Gastrocnemius medialis (tissue), 4 donors: ENCODE measurements around the gene SPR.

Experiments
- CTCF ChIP-seq, 5 experiments: fragments of 450-650 bp in 3 of 5; fragments of 200-600 bp in 2 of 5; sonication (generic) in 2 of 5; IDR thresholded peaks in 4 of 5; conservative IDR thresholded peaks in 1 of 5; 1 replicate in 4 of 5; 2 replicates in 1 of 5; pipeline ENCODE4 v1.5.1; 2016 to 2019; ENCODE audit warnings: antibody characterized with exemption in 5 of 5, mild to moderate bottlenecking in 3 of 5, moderate library complexity in 3 of 5
- POLR2A ChIP-seq, 2 donors: fragments of 450-650 bp; IDR thresholded peaks; one replicate each; pipeline ENCODE4 v1.6.1; 2017; ENCODE audit warnings: antibody characterized with exemption in 2 of 2, mild to moderate bottlenecking in 2 of 2, moderate library complexity in 2 of 2

DNA sequence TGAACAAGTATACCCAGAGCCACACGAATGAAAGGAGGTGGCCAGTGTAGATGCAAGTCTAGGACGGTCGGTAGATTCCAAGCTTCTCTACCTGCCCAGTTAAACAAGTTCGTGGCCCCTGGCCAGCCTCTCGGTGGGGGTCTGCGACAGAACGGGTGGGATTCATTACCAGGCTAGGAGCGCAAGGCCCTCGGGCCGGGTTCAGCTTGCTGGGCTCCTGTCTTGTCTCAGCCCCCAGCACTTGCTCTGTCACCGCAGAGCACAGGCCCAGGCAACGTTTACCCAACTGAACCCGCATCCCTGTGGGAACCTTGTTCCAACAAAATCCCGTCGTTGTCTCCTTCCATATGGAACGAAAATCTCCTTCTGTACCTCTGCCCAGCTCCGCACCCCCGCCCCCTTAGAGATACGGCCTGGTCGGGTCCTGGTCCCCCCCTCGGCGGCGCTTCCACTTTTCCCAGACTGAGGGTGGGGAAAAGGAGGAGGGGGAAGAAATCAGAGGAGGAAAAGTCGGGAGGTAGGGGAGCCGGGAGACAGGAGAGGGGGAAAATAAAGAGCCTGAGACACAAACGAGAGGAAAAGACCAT is 28.2 kb downstream of the SPR start:
- TF ChIP-seq CTCF (IDR thresholded peaks at IDR 0.05 in 4 of 5, conservative IDR thresholded peaks at IDR 0.05 in 1 of 5) (no peak), POLR2A (IDR thresholded peaks at IDR 0.05) (no peak)
